K562 (cell line): ENCODE results near the gene THUMPD2. TPM values are rescaled to one million over a fixed set of nuclear protein-coding genes. Genes with fewer than 3 reads are reported as not detected.

ENCODE experiments used
- ATAC-seq: fragments of 200-7000 bp; cut with Tn5 transposase; 3 replicates; pipeline ENCODE4 v1.9.1; 2020; ENCODE audit warnings: moderate library complexity
- BruUV-seq: library from RNA; stranded (reverse); fragments of 400-500 nt; replicated peaks from 2 replicates; lab custom pipeline; 2021; lab: Mats Ljungman, UMichigan
- CTCF ChIA-PET: fragments of 300-600 bp; formaldehyde crosslinking; extraction: SDS; loops from one replicate; lab custom pipeline; 2021; ENCODE audit warnings: low intra/inter-chr PET ratio; lab: Yijun Ruan, JAX
- POLR2A ChIA-PET: fragments of 300-600, 350-650 bp; sonication (Branson Sonifier 250); formaldehyde crosslinking; extraction: SDS; loops from one replicate; lab custom pipeline; 2021; ENCODE audit warnings: antibody characterized with exemption, inconsistent platforms; lab: Yijun Ruan, JAX
- DNase-seq, 4 experiments: peaks; one replicate each; pipeline versions ENCODE4 v3.0.0 to v3.0.0-alpha.2; 2011 to 2018; ENCODE audit warnings: low spot score in 3 of 4, mixed read lengths in 3 of 4; ENCODE audit errors: extremely low read depth in 1 of 4
- FAIRE-seq: peaks from 2 replicates; lab custom pipeline; 2011; peaks lifted over from hg19 to GRCh38; lab: Jason Lieb, UNC
- H2AFZ ChIP-seq: 2 replicates; pipeline ENCODE4 v1.6.0; 2011; ENCODE audit warnings: low read depth, low read length, control low read depth, inconsistent platforms
- H3K27ac ChIP-seq: fragments of 200-600 bp; 3 replicates; pipeline ENCODE4 v1.8.0; 2011; ENCODE audit warnings: low read depth, mild to moderate bottlenecking, control low read depth, inconsistent platforms, low read length, moderate library complexity, mixed read lengths; ENCODE audit errors: extremely low read depth
- H3K27me3 ChIP-seq, 2 experiments: fragments of 300-600 bp in 1 of 2; 2 replicates in 1 of 2; 3 replicates in 1 of 2; pipeline versions ENCODE4 v1.6.0 to v1.8.0; 2011; ENCODE audit warnings: inconsistent platforms in 2 of 2, low read length in 2 of 2, mild to moderate bottlenecking in 1 of 2, mixed read lengths in 1 of 2, moderate library complexity in 1 of 2; ENCODE audit not compliant: control insufficient read depth in 2 of 2, insufficient read depth in 2 of 2
- H3K36me3 ChIP-seq: fragments of 300-600 bp; 3 replicates; pipeline ENCODE4 v1.8.0; 2011; ENCODE audit warnings: mild to moderate bottlenecking, low read length, inconsistent platforms; ENCODE audit not compliant: control insufficient read depth, insufficient read depth
- H3K4me1 ChIP-seq, 2 experiments: fragments of 200-600 bp in 1 of 2; replicated peaks in 1 of 2; 2 replicates in 1 of 2; 3 replicates in 1 of 2; pipeline versions ENCODE4 v1.5.1 to v1.8.0; 2011; ENCODE audit warnings: inconsistent platforms in 2 of 2, low read length in 2 of 2, mild to moderate bottlenecking in 1 of 2, mixed read lengths in 1 of 2, moderate library complexity in 1 of 2; ENCODE audit not compliant: control insufficient read depth in 2 of 2, insufficient read depth in 2 of 2
- H3K4me2 ChIP-seq: 2 replicates; pipeline ENCODE4 v1.6.1; 2011; ENCODE audit warnings: low read length, control low read depth, inconsistent platforms, mixed read lengths; ENCODE audit not compliant: insufficient read depth
- H3K4me3 ChIP-seq: fragments of 200-600 bp; sonication (generic), shearing (Covaris generic); 2 replicates; pipeline ENCODE4 v1.5.1; 2016; ENCODE audit warnings: control low read depth, inconsistent platforms
- H3K79me2 ChIP-seq: fragments of 200-600 bp; 3 replicates; pipeline ENCODE4 v1.8.0; 2011; ENCODE audit warnings: low read length, inconsistent platforms; ENCODE audit not compliant: control insufficient read depth, insufficient read depth
- H3K9ac ChIP-seq, 2 experiments: 2 replicates each; pipeline versions ENCODE4 v1.6.0 to v1.6.1; 2011; ENCODE audit warnings: low read depth in 2 of 2, low read length in 2 of 2, control low read depth in 1 of 2, inconsistent platforms in 1 of 2, mild to moderate bottlenecking in 1 of 2, mixed read lengths in 1 of 2; ENCODE audit not compliant: insufficient read depth in 1 of 2
- H3K9me1 ChIP-seq: one replicate; pipeline ENCODE4 v1.6.0; 2011; ENCODE audit warnings: inconsistent platforms, mild to moderate bottlenecking, low read length, moderate library complexity; ENCODE audit not compliant: control insufficient read depth, insufficient read depth
- H3K9me3 ChIP-seq: replicated peaks from 2 replicates; pipeline ENCODE4 v1.5.1; 2011; ENCODE audit warnings: low read depth, low read length, inconsistent platforms; ENCODE audit not compliant: control insufficient read depth, insufficient read depth
- H4K20me1 ChIP-seq: replicated peaks from 2 replicates; pipeline ENCODE4 v1.6.1; 2011; ENCODE audit warnings: low read length, inconsistent platforms, mixed read lengths; ENCODE audit not compliant: control insufficient read depth, insufficient read depth
- ELF1 ChIP-seq: fragments of 200-800 bp; sonication (Bioruptor generic); IDR thresholded peaks from 2 replicates; pipeline ENCODE4 v1.6.1; 2016; ENCODE audit warnings: missing genetic modification characterization, missing compliant biosample characterization
- MEF2D ChIP-seq: conservative IDR thresholded peaks from 2 replicates; pipeline ENCODE4 v1.6.1; 2016; ENCODE audit warnings: low read depth, missing genetic modification characterization, missing compliant biosample characterization
- MLX ChIP-seq, 2 experiments: fragments of 450-650 bp in 1 of 2; sonication (generic) in 1 of 2; formaldehyde crosslinking; conservative IDR thresholded peaks; 2 replicates each; pipeline versions ENCODE4 v1.4.0 to v1.8.1; 2020 to 2022; ENCODE audit warnings: mild to moderate bottlenecking in 1 of 2, missing genetic modification reagents in 1 of 2
- NCOA2 ChIP-seq, 2 experiments: fragments of 450-650 bp; IDR thresholded peaks; 2 replicates each; pipeline ENCODE4 v1.6.1; 2018; ENCODE audit warnings: mild to moderate bottlenecking in 2 of 2, moderate library complexity in 1 of 2; ENCODE audit not compliant: partially characterized antibody in 2 of 2
- RUNX1 ChIP-seq: sonication (generic); IDR thresholded peaks from 2 replicates; pipeline ENCODE4 v1.6.1; 2016; ENCODE audit warnings: antibody characterized with exemption, low read depth
- SMC3 ChIP-seq: conservative IDR thresholded peaks from 2 replicates; pipeline ENCODE4 v1.6.1; 2011; ENCODE audit warnings: low read depth, low read length, improper control_type of control experiment; ENCODE audit not compliant: insufficient read depth
- SPI1 ChIP-seq: IDR thresholded peaks from 2 replicates; pipeline ENCODE4 v1.6.1; 2011; ENCODE audit warnings: low read depth, low read length, control low read depth, borderline replicate concordance
- TFE3 ChIP-seq: fragments of 450-650 bp; formaldehyde crosslinking; IDR thresholded peaks from 2 replicates; pipeline ENCODE4 v1.4.0; 2020; ENCODE audit warnings: mild to moderate bottlenecking, mixed read lengths
- ZNF23 ChIP-seq: fragments of 250-450 bp; sonication (Bioruptor Pico); IDR thresholded peaks from 2 replicates; pipeline ENCODE4 v1.4.0; 2020; ENCODE audit warnings: mild to moderate bottlenecking
- WGBS: fragments of 100-300 bp; shearing (Covaris generic); methylation state at CpG from one replicate; pipeline ENCODE4 v1.1.6; 2016; ENCODE audit warnings: low coverage, mixed read lengths; ENCODE audit not compliant: insufficient coverage; ENCODE audit errors: missing lambda C conversion rate; 5-methylcytosine and 5-hydroxymethylcytosine counted together
- in situ Hi-C: fragments of 300-500 bp; cut with MboI; formaldehyde crosslinking; loops from 4 replicates; pipeline ENCODE4 v1.15.0; 2018; ENCODE audit warnings: inconsistent platforms, mixed read lengths
- intact Hi-C: fragments of 100-400 bp; cut with micrococcal nuclease; formaldehyde crosslinking; loops from 2 replicates; pipeline ENCODE4 v1.14.2; 2022
- polyA plus RNA-seq, 8 experiments: library from polyadenylated mRNA; depleted of rRNA in 4 of 8; stranded (reverse) in 5 of 8; unstranded in 3 of 8; fragments of >200 nt; fragmentation: Nextera tagmentation in 2 of 8; fragmentation: Illumina TruSeq in 1 of 8; extraction: Ambion mirVana in 2 of 8; extraction: Trizol in 1 of 8; gene quantifications; 2 replicates each; pipeline versions ENCODE4 v1.2.1 to v1.2.3, GENCODE V29; 2011 to 2014; ENCODE audit warnings: inconsistent platforms in 1 of 8, missing spikeins in 1 of 8
- total RNA-seq, 7 experiments: library from RNA; depleted of rRNA in 6 of 7; stranded (reverse); fragments of >200 nt in 6 of 7; fragmentation: Illumina TruSeq in 2 of 7; extraction: Trizol in 2 of 7; gene quantifications; 2 replicates each; pipeline versions ENCODE4 v1.2.1 to v1.2.3, GENCODE V29; 2011 to 2021; ENCODE audit warnings: low replicate concordance in 1 of 7

The THUMPD2 gene
- total and polyA plus RNA-seq, 9 of the 15 experiments (the other 6 are each of a cell fraction or from before 2014, with no cell fraction given), result 9.6 to 40.4 (median 24.0) TPM

GRCh38 chr2:39731546-39731945, 47.5 kb downstream of the THUMPD2 start:
- in situ Hi-C loops, result no loop called here
- no TSS peak for BruUV-seq

More at GRCh38 chr2:39731546-39731945, 47.5 kb downstream of the THUMPD2 start:
- no peak overlapping the region for H2AFZ ChIP-seq
- no peak overlapping the region for H3K9ac ChIP-seq
- ChIA-PET POLR2A (interaction anchor here (0.6 to 0.7 kb wide), 2 partner anchors 613 to 980 kb away, joined by 3 to 5 read pairs; partner anchors contain the start of gene SRSF7), CTCF (interaction anchor here (1.8 kb wide), 1 partner anchor 352 kb away, joined by 9 read pairs; no protein-coding TSS in a partner anchor)
- FAIRE-seq (no peak), ATAC-seq (no peak), DNase-seq (no peak)
- H3K27ac ChIP-seq, result no peak overlapping the region
- no peaks in the 10 kb centered on the region for H3K27me3 ChIP-seq
- no peak overlapping the region for H3K4me2 ChIP-seq
- WGBS, result 49% methylated on average over 3 of the region's 3 CpGs
- no peak overlapping the region for H3K4me3 ChIP-seq
- H3K9me3 ChIP-seq, result no peaks in the 10 kb centered on the region
- no peaks in the 10 kb centered on the region for H3K4me1 ChIP-seq
- intact Hi-C loops, result loop anchor here (2.0 to 5.0 kb wide), 3 partner anchors 139 to 499 kb away; partner anchors contain the start of gene MAP4K3
- TF ChIP-seq SPI1, result no peak
- no peak for TF ChIP-seq ZNF23 (CRISPR knock-in tag)
- no peak for TF ChIP-seq MLX (CRISPR knock-in tag; conservative IDR thresholded peaks at IDR 0.05)
- TF ChIP-seq RUNX1, result no peak
- no peak for TF ChIP-seq SMC3
- no peak for TF ChIP-seq ELF1 (tag)
- no peak for TF ChIP-seq NCOA2 (IDR thresholded peaks at IDR 0.05; ENCODE audit: partially characterized antibody in 2 of 2)
- TF ChIP-seq TFE3 (CRISPR knock-in tag), result no peak
- no peak for TF ChIP-seq MEF2D
- H3K79me2 ChIP-seq, result peaks cover 5% of the 10 kb centered on the region; the same call in 2 of the 3 replicates
- no peaks in the 10 kb centered on the region for H3K9me1 ChIP-seq
- H4K20me1 ChIP-seq, result peaks cover 2% of the 10 kb centered on the region; the same call in 1 of the 2 replicates
- peaks cover 37% of the 10 kb centered on the region for H3K36me3 ChIP-seq
